ENCODE measurements around the gene UBTD1. TPM values are rescaled to one million over a fixed set of nuclear protein-coding genes. Genes with fewer than 3 reads are reported as not detected.

UBTD1 gene, protein sequence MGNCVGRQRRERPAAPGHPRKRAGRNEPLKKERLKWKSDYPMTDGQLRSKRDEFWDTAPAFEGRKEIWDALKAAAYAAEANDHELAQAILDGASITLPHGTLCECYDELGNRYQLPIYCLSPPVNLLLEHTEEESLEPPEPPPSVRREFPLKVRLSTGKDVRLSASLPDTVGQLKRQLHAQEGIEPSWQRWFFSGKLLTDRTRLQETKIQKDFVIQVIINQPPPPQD
- total RNA-seq, result 1.4 TPM
- 1 to 10 TPM in 3 of 4 donors, under 1 TPM in 1; 0.22 to 2.2 (median 2.0) TPM for polyA plus RNA-seq

DNA sequence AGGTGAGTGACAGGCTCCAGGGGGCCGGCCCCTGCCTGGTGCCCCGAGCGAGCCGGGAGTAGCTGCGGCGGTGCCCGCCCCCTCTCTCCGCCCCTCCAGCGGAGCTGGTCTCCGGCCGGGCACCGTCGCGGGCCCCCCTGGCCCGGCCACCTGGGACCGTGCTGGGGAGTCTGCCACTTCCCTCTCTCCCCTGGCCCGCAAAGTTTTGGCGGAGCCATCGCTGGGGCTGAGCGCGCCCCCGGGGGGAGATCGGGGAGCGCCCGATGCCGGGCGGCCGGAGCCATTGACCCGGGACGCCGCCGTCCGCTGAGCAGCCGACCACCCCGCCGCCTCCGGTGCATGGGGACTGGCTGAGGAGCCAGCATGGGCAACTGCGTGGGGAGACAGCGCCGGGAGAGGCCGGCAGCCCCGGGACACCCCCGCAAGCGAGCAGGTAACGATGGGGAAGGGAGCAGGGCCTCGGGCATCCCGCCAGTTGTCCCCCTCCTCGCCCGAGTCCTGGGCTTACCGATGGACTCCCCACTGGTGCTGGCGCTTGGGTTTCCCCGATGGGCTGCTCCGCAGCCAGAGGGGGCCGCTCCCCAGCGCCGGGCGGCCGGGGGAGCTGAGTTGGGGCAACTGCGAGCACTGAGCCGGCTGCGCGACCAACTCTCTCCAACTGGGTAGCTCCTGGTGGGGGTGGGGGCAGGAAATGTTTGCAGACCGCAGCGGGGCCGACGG is at the start of gene UBTD1:
UBTD1 (plus strand) TSS at position 84 of the 720 bp plus-strand sequence; CDS start at position 364, 280 bp downstream.
- peaks cover 11 to 53% (median 39%) of the 10 kb centered on the region in 4 donors for H3K4me1 Mint-ChIP-seq
- DNase-seq, result peak; percentile 25 to 34 (median 32)
- H3K27ac Mint-ChIP-seq, result peak within 1 kb of the TSS; percentile 96 to 98 (median 98)

DNA sequence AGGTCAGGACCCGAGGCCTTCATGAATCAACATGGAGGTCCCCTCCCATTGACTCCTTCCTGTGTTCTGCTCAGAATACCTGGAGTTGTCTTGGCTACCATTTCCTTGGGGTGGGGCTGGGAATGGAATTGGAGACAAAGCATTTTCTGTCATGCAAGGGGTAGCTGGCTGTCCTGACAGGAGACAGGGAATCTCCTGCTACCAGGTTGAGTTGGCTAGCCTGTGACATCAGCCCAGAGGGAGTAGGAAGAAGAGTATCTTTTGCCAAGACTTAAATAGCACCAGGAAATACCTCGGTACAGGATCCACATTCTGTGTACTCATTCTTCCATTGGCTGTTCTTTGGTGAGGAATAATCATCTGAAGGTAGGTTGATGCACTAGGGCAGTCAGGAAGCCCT is 47.9 kb upstream of the UBTD1 start:
- peaks cover 15% of the 10 kb centered on the region for H3K4me1 ChIP-seq (ENCODE audit: control insufficient read depth, insufficient read depth, low read length, poor library complexity, severe bottlenecking)
- DNase-seq (no peak), ATAC-seq (ENCODE audit: low read depth in 2 of 2) (no peak)
- no peak overlapping the region for H3K27ac ChIP-seq (ENCODE audit: insufficient read depth, low read length, poor library complexity, severe bottlenecking)
- H3K9me3 Mint-ChIP-seq, result no peaks in the 10 kb centered on the region
- H3K4me1 Mint-ChIP-seq, result peaks cover 13 to 56% (median 26%) of the 10 kb centered on the region in 4 donors
- H3K27me3 ChIP-seq (ENCODE audit: control insufficient read depth, insufficient read depth, low read length), result no peaks in the 10 kb centered on the region
- no peaks in the 10 kb centered on the region for H3K9me3 ChIP-seq (ENCODE audit: control insufficient read depth in 2 of 2, low read length in 2 of 2)
- peak overlapping the region in 2 of 3 donors; percentile 60 to 78 for H3K27ac Mint-ChIP-seq
- H3K36me3 ChIP-seq (ENCODE audit: control insufficient read depth, insufficient read depth, low read length), result peaks cover 26% of the 10 kb centered on the region
- H3K36me3 Mint-ChIP-seq, result peaks cover 4% of the 10 kb centered on the region
- no peak overlapping the region for H3K4me3 ChIP-seq (ENCODE audit: low read depth, low read length)
- H3K4me3 Mint-ChIP-seq, result no peak overlapping the region
- no peaks in the 10 kb centered on the region for H3K27me3 Mint-ChIP-seq

More for the DNA sequence above, at the start of gene UBTD1:
- Histone ChIP-seq H3K4me1 (ENCODE audit: control insufficient read depth, insufficient read depth, low read length, poor library complexity, severe bottlenecking) (peaks cover 36% of the 10 kb centered on the region), H3K9me3 (ENCODE audit: control insufficient read depth in 2 of 2, low read length in 2 of 2) (no peaks in the 10 kb centered on the region), H3K27me3 (ENCODE audit: control insufficient read depth, insufficient read depth, low read length) (peaks cover 20% of the 10 kb centered on the region), H3K4me3 (ENCODE audit: low read depth, low read length) (peak within 1 kb of the TSS; percentile 96), H3K27ac (ENCODE audit: insufficient read depth, low read length, poor library complexity, severe bottlenecking) (peak within 1 kb of the TSS; percentile 87), H3K36me3 (ENCODE audit: control insufficient read depth, insufficient read depth, low read length) (no peaks in the 10 kb centered on the region)
- no peaks in the 10 kb centered on the region for H3K9me3 Mint-ChIP-seq
- H3K36me3 Mint-ChIP-seq, result no peaks in the 10 kb centered on the region
- H3K27me3 Mint-ChIP-seq, result peaks cover 33% of the 10 kb centered on the region
- peak within 1 kb of the TSS; percentile 95 to 99 (median 98) for H3K4me3 Mint-ChIP-seq
- ATAC-seq (ENCODE audit: low read depth in 2 of 2), result no peak

GRCh38 chr10:97451605-97452004 is 47.1 kb upstream of the UBTD1 start:
- H3K4me3 Mint-ChIP-seq, result peak overlapping the region in 1 of 4 donors; percentile 35
- no peaks in the 10 kb centered on the region for H3K27me3 ChIP-seq (ENCODE audit: control insufficient read depth, insufficient read depth, low read length)
- DNase-seq, result no peak
- H3K4me1 Mint-ChIP-seq, result peaks cover 13 to 49% (median 23%) of the 10 kb centered on the region in 4 donors
- peak overlapping the region in 1 of 3 donors; percentile 42 for H3K27ac Mint-ChIP-seq
- peaks cover 4% of the 10 kb centered on the region for H3K36me3 Mint-ChIP-seq
- H3K27ac ChIP-seq (ENCODE audit: insufficient read depth, low read length, poor library complexity, severe bottlenecking), result no peak overlapping the region
- H3K9me3 ChIP-seq (ENCODE audit: control insufficient read depth in 2 of 2, low read length in 2 of 2), result no peaks in the 10 kb centered on the region
- H3K36me3 ChIP-seq (ENCODE audit: control insufficient read depth, insufficient read depth, low read length), result peaks cover 33% of the 10 kb centered on the region
- H3K4me3 ChIP-seq (ENCODE audit: low read depth, low read length), result no peak overlapping the region
- peaks cover 8% of the 10 kb centered on the region for H3K4me1 ChIP-seq (ENCODE audit: control insufficient read depth, insufficient read depth, low read length, poor library complexity, severe bottlenecking)
- H3K9me3 Mint-ChIP-seq, result no peaks in the 10 kb centered on the region
- no peaks in the 10 kb centered on the region for H3K27me3 Mint-ChIP-seq
- ATAC-seq (ENCODE audit: low read depth in 2 of 2), result no peak

DNA sequence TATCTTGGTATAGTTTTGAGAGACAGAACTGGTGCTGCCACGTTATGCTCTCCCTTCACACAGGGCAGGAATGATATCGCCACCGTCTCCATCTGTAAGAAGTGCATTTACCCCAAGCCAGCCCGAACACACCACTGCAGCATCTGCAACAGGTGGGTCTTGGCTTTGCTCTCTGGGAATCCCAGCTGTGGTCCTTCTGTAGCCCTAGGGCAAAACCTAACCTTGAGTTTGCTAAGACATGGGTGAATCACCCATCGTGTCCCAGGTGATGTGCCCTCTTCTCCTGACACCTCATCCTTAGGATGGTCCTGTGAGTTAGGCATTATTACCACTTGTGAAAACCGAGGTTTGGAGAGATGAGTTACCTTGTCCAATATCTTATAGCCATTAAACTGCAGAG is 46.4 kb upstream of the UBTD1 start:
- H3K27me3 ChIP-seq (ENCODE audit: control insufficient read depth, insufficient read depth, low read length), result no peaks in the 10 kb centered on the region
- H3K36me3 ChIP-seq (ENCODE audit: control insufficient read depth, insufficient read depth, low read length), result peaks cover 40% of the 10 kb centered on the region
- Mint-ChIP-seq H3K27me3 (no peaks in the 10 kb centered on the region), H3K4me1 (peaks cover 13 to 41% (median 23%) of the 10 kb centered on the region in 4 donors), H3K27ac (no peak overlapping the region), H3K36me3 (peaks cover 4% of the 10 kb centered on the region), H3K9me3 (no peaks in the 10 kb centered on the region), H3K4me3 (peak overlapping the region in 2 of 4 donors; percentile 16 to 35)
- DNase-seq (no peak), ATAC-seq (ENCODE audit: low read depth in 2 of 2) (no peak)
- H3K4me3 ChIP-seq (ENCODE audit: low read depth, low read length), result no peak overlapping the region
- H3K27ac ChIP-seq (ENCODE audit: insufficient read depth, low read length, poor library complexity, severe bottlenecking), result no peak overlapping the region
- no peaks in the 10 kb centered on the region for H3K9me3 ChIP-seq (ENCODE audit: control insufficient read depth in 2 of 2, low read length in 2 of 2)
- H3K4me1 ChIP-seq (ENCODE audit: control insufficient read depth, insufficient read depth, low read length, poor library complexity, severe bottlenecking), result peaks cover under 1% of the 10 kb centered on the region

- H3K36me3 Mint-ChIP-seq, result peaks cover 19% of the 10 kb centered on the region
- H3K9me3 Mint-ChIP-seq, result no peaks in the 10 kb centered on the region
- DNase-seq (peak in 1 of 3 donors; percentile 30), ATAC-seq (ENCODE audit: low read depth in 2 of 2) (peak; percentile 75 to 76)
- no peak overlapping the region for H3K4me3 Mint-ChIP-seq
- H3K36me3 ChIP-seq (ENCODE audit: control insufficient read depth, insufficient read depth, low read length), result peaks cover 59% of the 10 kb centered on the region
- H3K27me3 Mint-ChIP-seq, result no peaks in the 10 kb centered on the region
- no peak overlapping the region for H3K27ac ChIP-seq (ENCODE audit: insufficient read depth, low read length, poor library complexity, severe bottlenecking)
- no peak overlapping the region for H3K4me3 ChIP-seq (ENCODE audit: low read depth, low read length)
- peaks cover 4 to 26% (median 16%) of the 10 kb centered on the region in 4 donors for H3K4me1 Mint-ChIP-seq
- no peaks in the 10 kb centered on the region for H3K27me3 ChIP-seq (ENCODE audit: control insufficient read depth, insufficient read depth, low read length)
- H3K9me3 ChIP-seq (ENCODE audit: control insufficient read depth in 2 of 2, low read length in 2 of 2), result no peaks in the 10 kb centered on the region
- H3K27ac Mint-ChIP-seq, result peak overlapping the region; percentile 78 to 82 (median 79)
- H3K4me1 ChIP-seq (ENCODE audit: control insufficient read depth, insufficient read depth, low read length, poor library complexity, severe bottlenecking), result no peaks in the 10 kb centered on the region
Measured at GRCh38 chr10:97454330-97455036, 44.2 kb upstream of the UBTD1 start.

DNA sequence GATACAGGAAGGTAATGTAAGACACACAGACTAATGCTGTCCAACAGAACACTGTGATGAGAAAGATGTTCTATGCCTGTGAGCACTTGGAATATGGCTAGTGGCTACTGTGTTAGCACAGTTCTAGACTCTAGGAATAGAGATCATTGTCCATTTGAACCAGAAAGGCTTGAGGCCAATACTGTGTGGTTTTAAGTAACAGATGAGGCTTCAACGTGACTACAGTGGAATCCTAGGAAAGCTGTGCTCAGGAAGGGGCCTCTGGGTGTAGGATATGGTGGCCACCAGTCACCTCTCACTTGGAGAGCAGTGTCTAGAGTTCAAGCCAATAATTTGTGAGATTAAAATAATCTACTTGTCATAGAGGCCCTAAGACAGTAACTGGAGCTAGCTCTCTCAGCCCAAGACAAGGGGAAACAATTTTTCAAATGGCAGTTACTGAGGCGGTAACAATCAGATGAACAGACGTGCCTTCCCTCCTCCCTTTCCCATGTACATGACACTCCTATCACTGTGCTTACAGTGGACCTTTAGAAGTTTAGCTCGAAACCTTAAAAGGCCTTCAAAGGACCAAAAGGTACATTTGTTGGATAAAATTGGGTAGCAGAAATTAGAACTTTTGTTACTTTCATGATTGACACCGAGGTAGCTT is 42.6 kb upstream of the UBTD1 start:
- Histone ChIP-seq H3K4me3 (ENCODE audit: low read depth, low read length) (no peak overlapping the region), H3K27me3 (ENCODE audit: control insufficient read depth, insufficient read depth, low read length) (no peaks in the 10 kb centered on the region), H3K27ac (ENCODE audit: insufficient read depth, low read length, poor library complexity, severe bottlenecking) (no peak overlapping the region), H3K4me1 (ENCODE audit: control insufficient read depth, insufficient read depth, low read length, poor library complexity, severe bottlenecking) (no peaks in the 10 kb centered on the region), H3K9me3 (ENCODE audit: control insufficient read depth in 2 of 2, low read length in 2 of 2) (no peaks in the 10 kb centered on the region), H3K36me3 (ENCODE audit: control insufficient read depth, insufficient read depth, low read length) (peaks cover 76% of the 10 kb centered on the region)
- DNase-seq (no peak), ATAC-seq (ENCODE audit: low read depth in 2 of 2) (no peak)
- H3K27ac Mint-ChIP-seq, result peak overlapping the region in 1 of 3 donors; percentile 32
- H3K4me1 Mint-ChIP-seq, result peaks cover 4 to 18% (median 13%) of the 10 kb centered on the region in 4 donors
- no peaks in the 10 kb centered on the region for H3K9me3 Mint-ChIP-seq
- no peak overlapping the region for H3K4me3 Mint-ChIP-seq
- no peaks in the 10 kb centered on the region for H3K27me3 Mint-ChIP-seq
- peaks cover 25% of the 10 kb centered on the region for H3K36me3 Mint-ChIP-seq

DNA sequence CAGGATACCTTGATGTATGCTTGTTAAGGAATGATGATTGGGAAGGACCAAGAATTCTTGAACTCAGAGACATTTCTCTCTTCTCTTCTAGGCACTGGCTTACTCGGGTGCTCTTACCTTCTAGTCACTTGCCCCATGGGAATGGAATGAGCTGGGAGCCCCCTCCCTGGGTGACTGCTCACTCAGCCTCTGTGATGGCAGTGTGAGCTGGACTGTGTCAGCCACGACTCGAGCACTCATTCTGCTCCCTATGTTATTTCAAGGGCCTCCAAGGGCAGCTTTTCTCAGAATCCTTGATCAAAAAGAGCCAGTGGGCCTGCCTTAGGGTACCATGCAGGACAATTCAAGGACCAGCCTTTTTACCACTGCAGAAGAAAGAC is 42.0 kb upstream of the UBTD1 start:
- Mint-ChIP-seq H3K4me1 (peaks cover 4 to 18% (median 13%) of the 10 kb centered on the region in 4 donors), H3K9me3 (no peaks in the 10 kb centered on the region), H3K4me3 (no peak overlapping the region), H3K27ac (no peak overlapping the region), H3K27me3 (no peaks in the 10 kb centered on the region), H3K36me3 (peaks cover 28% of the 10 kb centered on the region)
- H3K4me1 ChIP-seq (ENCODE audit: control insufficient read depth, insufficient read depth, low read length, poor library complexity, severe bottlenecking), result no peaks in the 10 kb centered on the region
- H3K27me3 ChIP-seq (ENCODE audit: control insufficient read depth, insufficient read depth, low read length), result no peaks in the 10 kb centered on the region
- H3K4me3 ChIP-seq (ENCODE audit: low read depth, low read length), result no peak overlapping the region
- no peak overlapping the region for H3K27ac ChIP-seq (ENCODE audit: insufficient read depth, low read length, poor library complexity, severe bottlenecking)
- DNase-seq (no peak), ATAC-seq (ENCODE audit: low read depth in 2 of 2) (no peak)
- no peaks in the 10 kb centered on the region for H3K9me3 ChIP-seq (ENCODE audit: control insufficient read depth in 2 of 2, low read length in 2 of 2)
- peaks cover 79% of the 10 kb centered on the region for H3K36me3 ChIP-seq (ENCODE audit: control insufficient read depth, insufficient read depth, low read length)
